Measurements from ENCODE around the gene COL1A2.

DNA sequence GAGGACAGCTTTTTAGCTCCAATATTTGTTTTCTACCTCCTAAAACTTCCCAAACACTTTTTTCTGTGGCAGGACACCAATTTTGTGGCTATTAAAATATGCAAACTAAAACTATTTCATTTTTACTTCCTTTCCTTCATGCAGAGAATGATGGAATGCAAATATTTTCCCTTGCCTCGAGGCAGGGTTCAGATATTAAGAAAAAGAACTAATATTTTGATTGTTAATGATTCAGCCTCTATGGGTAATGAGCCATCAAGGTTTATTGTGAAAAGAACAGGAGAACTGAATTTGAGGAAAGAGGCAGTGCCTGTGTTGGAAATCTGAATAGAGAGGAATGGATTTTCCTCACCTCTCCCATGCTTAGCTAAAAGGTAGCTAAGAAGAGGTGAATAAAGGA is 71.8 kb downstream of the COL1A2 start:
- no peak for TF ChIP-seq EZH2phosphoT487 (IDR thresholded peaks at IDR 0.05; ENCODE audit: low read depth, severe bottlenecking, unreplicated experiment)
- TF ChIP-seq, protein P1, sequence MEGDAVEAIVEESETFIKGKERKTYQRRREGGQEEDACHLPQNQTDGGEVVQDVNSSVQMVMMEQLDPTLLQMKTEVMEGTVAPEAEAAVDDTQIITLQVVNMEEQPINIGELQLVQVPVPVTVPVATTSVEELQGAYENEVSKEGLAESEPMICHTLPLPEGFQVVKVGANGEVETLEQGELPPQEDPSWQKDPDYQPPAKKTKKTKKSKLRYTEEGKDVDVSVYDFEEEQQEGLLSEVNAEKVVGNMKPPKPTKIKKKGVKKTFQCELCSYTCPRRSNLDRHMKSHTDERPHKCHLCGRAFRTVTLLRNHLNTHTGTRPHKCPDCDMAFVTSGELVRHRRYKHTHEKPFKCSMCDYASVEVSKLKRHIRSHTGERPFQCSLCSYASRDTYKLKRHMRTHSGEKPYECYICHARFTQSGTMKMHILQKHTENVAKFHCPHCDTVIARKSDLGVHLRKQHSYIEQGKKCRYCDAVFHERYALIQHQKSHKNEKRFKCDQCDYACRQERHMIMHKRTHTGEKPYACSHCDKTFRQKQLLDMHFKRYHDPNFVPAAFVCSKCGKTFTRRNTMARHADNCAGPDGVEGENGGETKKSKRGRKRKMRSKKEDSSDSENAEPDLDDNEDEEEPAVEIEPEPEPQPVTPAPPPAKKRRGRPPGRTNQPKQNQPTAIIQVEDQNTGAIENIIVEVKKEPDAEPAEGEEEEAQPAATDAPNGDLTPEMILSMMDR (IDR thresholded peaks at IDR 0.05; ENCODE audit: poor library complexity) = no peak
- no peak for TF ChIP-seq EZH2 (IDR thresholded peaks at IDR 0.05; ENCODE audit: borderline replicate concordance)

All from hepatocyte (in vitro differentiated cells).